ENCODE data around the gene C1orf87.

The C1orf87 gene

DNA sequence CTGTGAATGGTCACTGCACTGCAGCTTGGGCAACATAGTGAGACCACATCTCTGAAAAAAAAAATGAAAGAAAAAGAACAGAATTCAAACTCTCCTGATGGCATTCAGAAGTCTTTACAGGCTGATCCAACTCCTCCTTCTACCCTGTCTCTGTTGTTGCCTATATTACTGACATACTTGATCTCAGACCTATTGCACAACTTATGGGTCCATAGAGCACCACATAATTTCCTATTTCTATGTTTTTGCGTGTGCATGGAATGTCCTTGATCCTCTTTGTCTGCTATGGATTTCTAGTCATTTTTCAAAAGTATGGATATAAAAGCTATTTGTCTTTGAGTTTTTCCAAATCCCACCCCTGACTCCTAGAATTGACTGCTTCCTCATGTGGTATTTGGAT lies 124.6 kb downstream of the C1orf87 start:
- DNase-seq (ENCODE audit: low read depth in 2 of 2), result no peak

DNA sequence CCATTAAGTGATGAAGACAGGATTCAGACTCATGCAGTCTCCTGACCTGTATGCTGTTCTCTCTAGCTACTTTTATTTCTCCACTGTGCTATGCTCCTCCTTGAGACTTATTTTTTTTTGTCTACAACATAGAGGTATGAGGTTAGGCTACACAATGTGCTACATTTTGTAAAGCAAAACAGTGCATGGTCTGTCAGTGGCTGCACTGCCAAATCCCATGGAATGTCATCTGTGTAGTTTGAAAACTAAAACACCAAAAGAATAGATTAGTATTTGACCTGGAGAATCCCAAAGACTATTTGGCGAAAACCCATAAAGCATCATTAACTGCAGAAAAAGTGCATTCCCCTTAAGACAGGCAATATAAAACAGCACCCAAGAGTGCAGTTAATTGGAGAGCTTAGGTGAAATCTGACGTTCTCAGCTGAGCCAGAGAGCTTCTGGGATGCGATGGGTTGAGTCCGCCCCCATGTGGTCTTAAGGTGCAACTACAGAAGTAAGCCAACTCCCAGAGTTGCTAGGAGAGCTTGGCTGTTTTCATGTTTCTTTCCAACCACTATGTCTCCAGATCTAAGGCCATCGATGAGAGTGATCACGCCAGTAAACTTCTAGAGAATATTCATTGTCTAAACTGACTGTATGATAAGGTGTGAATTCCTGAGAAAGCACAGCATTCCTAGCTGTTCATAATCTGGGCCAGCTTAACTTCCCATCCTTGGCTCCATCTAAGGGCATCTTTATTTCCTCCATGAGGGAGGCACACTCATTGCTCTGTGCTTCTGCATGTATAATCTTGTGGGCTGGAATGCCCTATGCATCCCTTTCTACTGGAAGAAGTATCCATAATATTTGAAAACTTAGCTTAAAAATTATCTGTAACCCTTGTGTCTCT lies 126.3 kb downstream of the C1orf87 start:
- DNase-seq (ENCODE audit: low read depth in 2 of 2), result peak; percentile 14 to 17

DNA sequence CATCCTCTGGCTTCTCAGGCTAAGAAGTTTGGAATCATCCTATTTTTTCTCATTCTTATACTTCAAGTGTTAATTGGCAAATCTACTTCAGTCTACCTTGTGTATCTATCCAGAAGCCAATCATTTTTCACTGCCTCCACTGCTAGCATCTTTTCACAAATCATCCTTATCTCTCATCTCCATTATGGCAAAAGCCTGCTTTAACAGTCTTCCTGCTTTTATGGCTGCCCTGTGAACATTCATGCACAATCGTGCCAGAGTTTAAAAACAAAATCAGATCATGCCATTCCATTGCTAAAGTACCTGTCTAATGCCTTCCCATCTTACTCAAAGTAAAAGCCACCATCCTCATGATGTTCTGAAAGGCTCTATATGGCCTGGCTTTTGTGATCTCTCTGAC lies 127.8 kb downstream of the C1orf87 start:
- DNase-seq (ENCODE audit: low read depth in 2 of 2), result no peak

Measured in stimulated activated CD8-positive, alpha-beta memory T cell treated with anti-CD3 and anti-CD28 coated beads, Interleukin-7, amount 100 ng/mL, for 1 hour (primary cell).